ENCODE results near the gene ZFAND3.

GRCh38 chr6:38153798-38154345, 334.3 kb downstream of the ZFAND3 start:
- TF ChIP-seq POLR2A (IDR thresholded peaks at IDR 0.05) = no peak
- no peak for TF ChIP-seq CTCF (IDR thresholded peaks at IDR 0.05)

All from stomach (tissue), 4 donors.